Breast epithelium (tissue), 3 donors: ENCODE data around the gene NEURL3.

Source experiments
- CTCF ChIP-seq, 3 donors: fragments of 450-650 bp; IDR thresholded peaks; one replicate each; pipeline ENCODE4 v1.5.1; 2016 to 2017; ENCODE audit warnings: antibody characterized with exemption in 3 of 3, mild to moderate bottlenecking in 3 of 3, moderate library complexity in 3 of 3
- POLR2A ChIP-seq: fragments of 450-650 bp; IDR thresholded peaks from one replicate; pipeline ENCODE4 v1.6.1; 2016; ENCODE audit warnings: antibody characterized with exemption, mild to moderate bottlenecking, moderate library complexity
- POLR2AphosphoS5 ChIP-seq, 3 donors: sonication (generic); formaldehyde crosslinking; IDR thresholded peaks; one replicate each; pipeline ENCODE4 v1.6.1; 2017; ENCODE audit warnings: antibody characterized with exemption in 3 of 3

DNA sequence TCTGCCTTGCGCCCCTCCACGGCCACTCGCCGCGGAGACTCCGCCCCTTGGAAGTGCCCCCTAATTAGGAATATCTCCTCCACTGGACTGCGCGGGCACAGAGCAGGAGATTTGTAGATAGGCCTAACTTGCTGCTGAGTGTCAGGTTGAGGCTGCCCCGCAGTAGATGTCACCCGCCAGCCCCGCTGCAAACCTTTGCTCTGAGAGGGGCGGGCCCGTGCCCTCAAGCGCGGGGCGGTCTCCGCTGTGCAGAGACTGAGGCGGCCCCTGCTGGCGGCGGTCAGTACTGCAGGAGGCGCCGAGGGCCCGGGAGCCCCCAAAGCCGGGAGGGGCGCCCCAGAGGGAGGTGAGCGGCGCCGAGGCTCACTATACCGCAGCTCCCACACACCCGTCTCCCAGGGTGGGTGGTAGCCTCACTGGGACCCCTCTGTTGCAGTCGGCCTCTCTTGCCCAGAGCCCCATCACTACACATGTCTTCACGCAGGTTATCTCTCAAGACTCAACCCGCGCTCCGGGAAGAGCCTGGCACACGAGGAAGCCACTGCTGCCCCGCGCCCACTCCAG is 2.9 kb upstream of the NEURL3 start:
- TF ChIP-seq POLR2AphosphoS5 (IDR thresholded peaks at IDR 0.05), result no peak
- peak; percentile 98 to 99 (median 98) for TF ChIP-seq CTCF (IDR thresholded peaks at IDR 0.05)
- TF ChIP-seq POLR2A, result no peak
